NCI-H2196 (cell line): ENCODE data around the gene HSPA1A.

Experiments
- DNase-seq: peaks from one replicate; lab custom pipeline; 2025; ENCODE audit not compliant: unreplicated experiment; lab: John Stamatoyannopoulos, UW

The HSPA1A gene

DNA sequence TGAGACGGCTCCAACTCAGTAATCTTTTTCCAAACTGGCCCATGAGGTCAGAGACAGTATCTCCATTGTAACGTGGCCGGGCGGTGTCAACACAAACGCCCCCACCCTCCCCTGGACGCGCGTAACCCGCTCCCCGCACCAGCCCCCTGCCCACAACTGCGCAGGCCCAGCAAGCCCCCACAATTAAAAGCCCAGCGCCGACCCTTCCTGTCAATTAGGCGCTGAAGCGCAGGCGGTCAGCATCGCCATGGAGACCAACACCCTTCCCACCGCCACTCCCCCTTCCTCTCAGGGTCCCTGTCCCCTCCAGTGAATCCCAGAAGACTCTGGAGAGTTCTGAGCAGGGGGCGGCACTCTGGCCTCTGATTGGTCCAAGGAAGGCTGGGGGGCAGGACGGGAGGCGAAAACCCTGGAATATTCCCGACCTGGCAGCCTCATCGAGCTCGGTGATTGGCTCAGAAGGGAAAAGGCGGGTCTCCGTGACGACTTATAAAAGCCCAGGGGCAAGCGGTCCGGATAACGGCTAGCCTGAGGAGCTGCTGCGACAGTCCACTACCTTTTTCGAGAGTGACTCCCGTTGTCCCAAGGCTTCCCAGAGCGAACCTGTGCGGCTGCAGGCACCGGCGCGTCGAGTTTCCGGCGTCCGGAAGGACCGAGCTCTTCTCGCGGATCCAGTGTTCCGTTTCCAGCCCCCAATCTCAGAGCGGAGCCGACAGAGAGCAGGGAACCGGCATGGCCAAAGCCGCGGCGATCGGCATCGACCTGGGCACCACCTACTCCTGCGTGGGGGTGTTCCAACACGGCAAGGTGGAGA, at the start of gene HSPA1A, which contains the start of gene HSPA1L:
Gene HSPA1A (plus strand): TSS at position 519 of the 814 bp plus-strand sequence. CDS start 214 bp downstream, at position 733.
Gene HSPA1L (minus strand): TSS at position 259 of the 814 bp plus-strand sequence. CDS start 3,311 bp downstream, outside the sequence.
- peak; percentile 93 for DNase-seq

DNA sequence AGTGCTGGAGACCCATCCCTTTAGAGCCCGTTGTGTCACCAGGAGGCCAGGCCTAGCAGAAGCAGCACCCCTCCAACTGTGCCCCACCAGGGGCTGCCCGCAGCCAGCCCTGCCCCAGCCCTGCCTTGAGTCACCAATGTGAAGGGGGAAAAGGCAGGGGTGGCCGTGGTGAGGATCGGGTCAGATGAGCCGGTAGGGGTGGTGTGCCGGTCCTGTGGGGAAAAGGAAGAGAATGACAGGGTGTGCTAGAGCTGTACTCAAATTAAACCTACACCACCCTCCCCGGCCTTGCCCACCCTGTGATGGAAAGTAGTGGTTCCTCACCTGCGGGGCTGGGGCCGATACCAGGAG, 49.8 kb upstream of the HSPA1A start:
- DNase-seq: no peak

DNA sequence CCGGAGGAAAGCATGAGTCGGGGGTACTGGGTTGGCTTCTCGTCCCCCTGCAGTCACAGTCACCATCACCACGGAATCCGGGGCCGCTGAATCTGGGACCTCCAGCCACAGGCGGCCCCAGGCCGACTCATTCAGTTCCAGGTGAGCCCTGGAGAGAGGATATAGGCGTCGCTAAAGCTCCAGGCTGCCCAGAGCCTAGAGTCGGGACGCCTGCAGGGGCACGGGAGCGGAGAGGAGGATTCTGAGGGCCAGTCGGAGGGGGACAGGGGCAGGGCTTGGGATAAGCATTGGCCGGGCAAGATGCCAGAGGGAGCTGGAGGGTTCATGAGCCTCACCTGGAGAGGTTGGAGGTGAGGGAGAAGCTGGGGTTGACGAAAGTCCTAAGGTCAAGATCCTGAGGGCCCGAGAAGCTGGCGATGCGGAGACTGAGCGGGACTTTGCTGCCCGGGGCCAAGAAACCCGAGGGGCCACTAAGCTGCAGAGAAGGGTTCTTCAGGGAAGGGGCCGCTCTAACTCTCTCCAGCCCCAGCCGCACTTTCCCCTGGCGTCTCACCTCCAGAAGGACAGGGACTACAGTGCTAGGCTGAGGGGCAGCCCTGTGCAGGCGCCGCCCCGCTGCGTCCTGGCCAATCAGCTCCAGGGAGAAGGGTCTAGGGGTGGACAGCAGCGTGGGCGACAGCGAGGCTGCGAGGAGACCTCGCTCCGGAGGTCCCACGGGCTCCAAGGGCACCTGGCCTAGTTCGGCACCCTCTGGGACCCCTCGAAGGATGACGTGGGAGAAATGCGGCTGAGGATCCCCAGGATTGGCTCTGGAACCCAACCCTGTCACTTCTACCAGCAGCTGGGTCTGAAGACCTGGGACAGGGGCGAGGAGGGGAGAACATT, 49.2 kb upstream of the HSPA1A start:
- no peak for DNase-seq

DNA sequence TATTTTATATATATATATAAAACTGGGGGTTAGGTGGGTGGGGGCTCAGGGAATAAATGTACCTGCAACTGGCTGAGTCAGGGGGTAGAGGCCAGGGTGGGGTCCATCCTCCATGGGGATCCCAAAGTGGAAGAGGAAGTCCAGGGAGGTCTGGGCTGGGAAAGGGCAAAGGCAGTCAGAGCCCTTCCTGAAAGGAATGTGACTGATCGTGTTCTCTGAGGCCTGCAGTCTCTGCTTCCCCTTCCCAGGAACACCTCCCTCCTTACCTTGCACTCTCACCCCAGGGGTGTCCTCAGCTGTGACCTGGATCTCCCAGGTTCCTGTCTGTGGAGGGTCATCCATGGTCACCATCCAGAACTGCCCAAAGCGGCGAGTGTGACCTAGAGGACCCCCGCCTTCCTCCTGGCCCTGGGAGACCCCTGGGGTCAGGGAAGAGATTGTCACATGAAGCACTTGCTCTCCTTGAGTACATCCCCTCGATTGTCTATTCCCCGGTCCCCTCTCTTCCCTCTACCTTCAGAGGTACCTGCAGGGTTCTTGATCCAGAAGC, 48.2 kb upstream of the HSPA1A start:
- no peak for DNase-seq

DNA sequence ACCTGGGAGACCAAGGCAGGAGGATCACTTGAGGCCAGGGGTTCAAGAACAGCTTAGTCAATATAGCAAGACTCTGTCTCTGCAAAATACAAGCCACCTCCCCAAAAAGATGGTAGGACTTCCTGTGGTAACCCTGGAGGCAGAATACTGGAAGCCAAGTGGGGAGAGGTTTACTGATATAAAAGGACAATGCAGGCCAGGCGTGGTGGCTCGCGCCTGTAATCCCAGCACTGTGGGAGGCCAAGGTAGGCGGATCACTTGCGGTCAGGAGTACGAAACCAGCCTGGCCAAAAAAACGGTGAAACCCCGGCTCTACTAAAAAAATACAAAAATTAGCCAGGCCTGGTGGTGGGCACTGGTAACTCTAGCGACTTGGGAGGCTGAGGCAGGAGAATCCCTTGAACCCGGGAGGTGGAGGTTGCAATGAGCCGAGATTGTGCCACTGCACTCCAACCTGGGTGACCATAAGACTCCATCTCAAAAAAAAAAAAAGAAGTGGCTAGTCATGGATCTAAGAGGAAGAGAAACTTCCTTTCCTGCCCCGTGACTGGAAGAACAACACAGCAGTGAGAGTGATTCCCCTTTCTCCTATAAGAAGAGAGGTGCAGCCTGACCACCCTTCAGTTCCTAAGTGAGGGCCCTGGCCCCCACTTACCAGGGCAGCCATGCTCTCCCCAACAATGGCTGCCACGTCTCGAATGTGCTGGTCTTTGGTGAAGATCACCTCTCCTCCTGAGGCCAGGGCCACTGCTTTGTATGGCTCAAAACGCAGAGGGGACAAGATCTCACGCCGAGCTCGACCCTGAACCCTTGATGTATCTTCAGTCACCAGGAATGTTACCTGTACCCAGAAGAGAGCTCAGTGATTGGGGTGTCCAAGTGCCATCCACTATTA, 46.7 kb upstream of the HSPA1A start:
- DNase-seq: no peak

DNA sequence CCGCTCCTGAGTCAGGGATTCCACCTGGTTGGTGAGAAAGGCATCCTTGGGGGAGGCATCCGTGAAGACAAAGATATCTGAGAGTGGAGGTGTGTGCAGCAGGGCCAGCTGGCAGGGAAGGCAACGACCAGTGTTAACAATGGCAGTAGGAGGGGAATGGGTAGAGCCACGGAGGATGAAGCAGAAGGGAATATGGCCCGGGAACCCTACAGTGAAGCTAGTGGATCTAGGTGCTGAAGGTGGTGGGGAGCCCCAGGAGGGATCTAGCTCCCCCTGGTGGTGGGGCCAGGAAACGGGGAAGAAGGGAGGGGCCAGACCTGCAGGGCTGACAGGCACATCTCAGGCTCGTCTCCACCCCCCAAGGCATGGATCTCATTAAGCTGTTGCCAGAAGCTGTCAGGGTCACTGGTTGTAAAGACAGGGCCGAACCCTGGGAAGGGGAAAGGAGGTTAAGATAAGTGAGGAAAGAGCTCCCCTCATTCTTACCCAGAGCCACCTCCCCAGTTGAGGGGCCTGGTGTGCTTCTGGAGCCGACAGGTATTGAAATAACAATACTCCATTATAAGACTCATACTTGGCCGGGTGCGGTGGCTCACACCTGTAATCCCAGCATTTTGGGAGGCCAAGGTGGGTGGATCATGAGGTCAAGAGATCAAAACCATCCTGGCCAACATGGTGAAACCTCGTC, 45.5 kb upstream of the HSPA1A start:
- DNase-seq: peak; percentile 64

DNA sequence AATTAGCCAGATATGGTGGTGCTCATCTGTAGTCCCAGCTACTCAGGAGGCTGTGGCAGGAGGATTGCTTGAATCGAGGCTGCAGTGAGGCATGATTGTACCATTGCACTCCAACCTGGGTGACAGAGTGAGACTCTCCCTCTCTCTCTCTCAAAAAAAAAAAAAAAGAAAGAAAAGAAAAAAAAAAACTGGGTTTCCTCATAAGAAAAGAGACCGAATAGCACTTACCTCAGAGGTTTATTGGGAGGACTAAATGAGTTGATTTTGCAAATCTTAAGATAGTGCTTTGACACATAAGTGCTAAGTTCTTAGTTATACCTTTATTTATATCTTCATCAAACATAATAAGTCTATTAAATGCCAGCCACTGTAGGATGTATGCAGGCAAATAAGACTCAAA, 44.5 kb upstream of the HSPA1A start:
- no peak for DNase-seq

DNA sequence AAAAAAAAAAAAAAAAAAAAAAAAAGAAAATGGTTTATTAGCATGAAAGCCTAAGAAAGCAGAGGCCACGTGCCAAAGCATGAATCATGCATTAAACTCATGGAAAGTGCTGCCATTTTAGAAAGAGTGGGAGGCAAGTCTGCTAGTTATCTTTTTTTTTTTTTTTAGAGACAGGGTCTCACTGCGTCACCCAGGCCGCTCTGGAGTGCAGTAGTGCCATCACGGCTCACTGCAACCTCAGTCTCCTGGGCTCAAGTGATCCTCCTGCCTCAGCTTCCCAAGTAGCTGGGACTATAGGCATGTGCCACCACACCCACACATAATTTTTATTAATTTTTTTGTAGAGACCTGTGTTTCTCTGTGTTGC, 43.4 kb upstream of the HSPA1A start:
- DNase-seq: no peak

DNA sequence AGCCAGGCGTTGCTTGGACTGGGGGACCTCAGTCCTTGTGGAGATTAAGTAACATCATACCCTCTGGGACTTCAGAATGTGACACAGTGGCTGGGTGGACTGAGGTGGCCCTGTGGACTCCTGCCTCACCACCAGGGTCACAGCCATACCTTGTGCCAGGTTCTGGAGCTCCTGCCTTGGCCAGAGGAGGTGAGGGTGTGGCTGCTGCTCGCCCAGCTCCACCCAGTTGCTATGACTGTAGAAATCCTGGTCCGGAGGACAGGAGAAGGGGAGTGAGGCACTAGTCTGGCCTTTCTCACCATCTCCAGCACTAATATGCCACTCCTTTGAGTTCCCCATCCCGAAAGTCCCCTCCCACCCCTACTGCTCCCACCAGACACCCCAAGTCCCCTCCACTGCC, 40.2 kb upstream of the HSPA1A start:
- no peak for DNase-seq

DNA sequence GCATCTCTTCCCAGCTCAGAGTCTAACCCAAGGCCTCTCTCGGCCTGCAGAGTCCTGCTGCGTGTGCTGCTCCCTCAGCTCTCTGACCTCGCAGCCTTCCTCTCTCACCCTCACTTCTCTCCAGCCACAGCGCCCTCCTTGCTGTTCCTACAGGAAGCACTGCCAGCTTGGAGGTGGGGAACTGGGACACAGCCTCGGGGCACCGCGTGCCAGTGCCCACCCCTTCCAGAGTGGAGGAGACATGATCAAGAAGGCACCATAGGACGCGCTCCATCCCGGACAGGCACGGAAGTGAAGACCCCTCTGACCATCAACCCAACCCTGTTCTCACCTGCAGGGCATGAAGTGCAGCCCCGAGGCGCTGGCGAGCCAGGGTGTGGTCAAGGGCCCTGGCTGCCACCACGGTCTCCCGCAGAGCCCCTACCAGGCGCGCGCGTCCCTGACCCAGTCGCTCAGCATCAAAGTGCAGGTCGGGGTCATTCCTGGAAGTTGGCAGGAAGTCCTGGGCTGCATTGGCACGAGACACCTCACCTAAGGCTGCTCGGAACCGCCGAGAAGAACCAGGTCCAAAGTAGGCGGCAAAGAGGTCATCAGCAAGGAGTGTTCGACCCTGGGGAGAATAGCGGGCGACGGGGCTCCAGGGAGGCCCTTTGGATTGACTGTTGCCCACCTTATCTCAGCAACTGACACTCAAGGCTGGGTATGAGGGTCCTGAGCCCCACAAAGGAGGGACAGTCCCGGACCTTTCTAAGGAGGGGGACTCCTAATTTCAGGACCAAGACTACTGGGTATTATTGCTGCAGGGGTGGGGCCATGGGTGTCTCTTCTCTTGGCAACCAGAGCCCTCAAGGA, 39.5 kb upstream of the HSPA1A start:
- DNase-seq: no peak

DNA sequence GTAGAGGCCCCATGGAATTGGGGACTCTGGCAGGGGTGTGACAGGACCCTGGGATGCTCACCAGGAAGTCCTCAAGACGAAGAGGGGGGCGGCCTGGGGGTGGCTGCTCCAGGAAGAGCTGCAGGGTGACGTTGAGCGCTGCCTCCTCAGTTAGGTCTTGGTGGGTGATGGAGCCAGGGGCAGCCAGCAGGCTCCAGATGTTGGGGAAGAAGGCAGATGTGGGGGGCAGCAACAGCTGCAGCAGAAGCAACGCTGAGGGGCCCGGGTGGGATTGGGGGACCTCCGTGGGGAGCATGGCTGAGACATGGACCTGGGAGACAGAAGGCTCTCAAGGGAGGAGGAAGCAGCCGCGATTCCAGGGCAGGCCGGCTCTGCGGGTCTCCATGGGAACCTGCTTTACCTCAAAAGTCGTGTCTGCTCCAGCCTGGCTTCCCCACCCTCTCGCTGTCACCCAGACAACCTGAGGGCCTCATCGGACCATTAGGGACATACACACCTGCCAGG, 38.8 kb upstream of the HSPA1A start:
- peak; percentile 55 for DNase-seq

DNA sequence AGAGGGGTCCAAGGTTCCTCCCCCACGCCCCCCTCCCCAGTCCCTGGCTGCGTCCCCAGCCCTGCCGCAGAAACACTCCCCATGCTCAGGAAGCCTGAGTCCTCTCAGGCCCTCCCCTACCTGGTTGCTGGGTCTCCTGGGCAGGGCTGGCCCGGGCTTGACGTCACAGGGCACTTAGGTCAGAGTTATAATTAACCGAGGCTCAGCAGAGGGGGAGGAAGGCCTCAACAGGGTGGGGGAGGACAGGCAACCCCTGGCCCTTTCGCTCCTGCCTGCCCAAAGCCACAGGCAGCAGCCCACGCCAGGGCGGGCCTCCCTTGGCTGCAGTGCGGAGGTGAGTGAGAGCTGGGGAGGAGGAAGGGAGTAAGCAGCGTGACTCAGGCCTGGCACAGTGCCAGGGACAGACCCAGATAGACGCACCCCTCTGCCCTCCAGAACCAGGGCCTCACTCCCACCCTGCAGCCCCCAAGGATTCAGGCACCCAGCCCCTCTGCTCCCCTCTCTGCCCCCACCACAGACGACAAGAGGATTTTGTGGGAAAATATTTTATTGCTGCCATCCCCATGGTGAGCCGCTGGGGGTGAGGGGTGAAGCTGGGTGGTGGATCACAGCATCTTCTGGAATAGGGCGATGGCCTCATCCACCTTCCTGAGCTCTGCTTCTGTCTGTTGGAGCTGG, 38.2 kb upstream of the HSPA1A start, which contains the start of gene VWA7:
Gene VWA7 (minus strand): TSS at position 340 of the 678 bp plus-strand sequence. CDS start 549 bp downstream, outside the sequence.
- peak; percentile 70 for DNase-seq

DNA sequence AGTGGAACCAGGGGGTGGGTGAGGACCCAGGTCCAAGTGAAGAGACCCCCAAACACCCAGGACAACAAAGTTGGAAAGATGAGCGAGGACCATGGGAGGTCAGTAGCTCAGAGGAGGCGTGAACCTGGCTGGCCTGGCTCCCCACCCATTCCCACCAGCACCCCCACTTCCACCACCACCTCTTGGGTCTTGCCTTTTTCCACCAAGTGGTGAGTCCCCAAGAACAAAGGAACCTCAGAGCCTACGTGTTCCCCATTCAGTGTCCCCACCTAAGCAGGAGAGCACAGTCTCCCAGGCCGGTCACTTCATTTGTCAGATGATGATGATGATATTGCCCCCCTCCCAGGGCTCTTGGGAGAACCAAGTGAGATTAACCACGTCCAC, 37.7 kb upstream of the HSPA1A start:
- no peak for DNase-seq

DNA sequence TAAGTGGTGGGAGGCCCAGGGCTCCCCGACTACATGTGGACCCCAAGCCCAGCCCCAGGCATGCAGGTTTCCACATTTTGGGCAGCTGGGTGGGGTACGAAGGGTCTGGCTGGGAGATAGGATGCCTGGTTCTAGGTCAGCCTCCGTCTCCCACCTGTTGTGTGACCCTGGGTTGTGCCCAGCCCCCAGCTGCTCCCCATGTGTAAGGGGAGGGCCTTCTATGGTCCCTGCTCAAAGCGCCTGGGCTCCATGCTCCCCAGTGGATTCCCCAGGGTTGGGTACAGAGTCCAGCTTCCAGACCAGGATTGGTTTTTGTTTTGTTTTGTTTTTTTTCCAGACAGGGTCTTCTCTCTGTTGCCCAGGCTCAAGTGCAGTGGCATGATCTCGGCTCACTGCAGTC, 37.1 kb upstream of the HSPA1A start:
- no peak for DNase-seq

DNA sequence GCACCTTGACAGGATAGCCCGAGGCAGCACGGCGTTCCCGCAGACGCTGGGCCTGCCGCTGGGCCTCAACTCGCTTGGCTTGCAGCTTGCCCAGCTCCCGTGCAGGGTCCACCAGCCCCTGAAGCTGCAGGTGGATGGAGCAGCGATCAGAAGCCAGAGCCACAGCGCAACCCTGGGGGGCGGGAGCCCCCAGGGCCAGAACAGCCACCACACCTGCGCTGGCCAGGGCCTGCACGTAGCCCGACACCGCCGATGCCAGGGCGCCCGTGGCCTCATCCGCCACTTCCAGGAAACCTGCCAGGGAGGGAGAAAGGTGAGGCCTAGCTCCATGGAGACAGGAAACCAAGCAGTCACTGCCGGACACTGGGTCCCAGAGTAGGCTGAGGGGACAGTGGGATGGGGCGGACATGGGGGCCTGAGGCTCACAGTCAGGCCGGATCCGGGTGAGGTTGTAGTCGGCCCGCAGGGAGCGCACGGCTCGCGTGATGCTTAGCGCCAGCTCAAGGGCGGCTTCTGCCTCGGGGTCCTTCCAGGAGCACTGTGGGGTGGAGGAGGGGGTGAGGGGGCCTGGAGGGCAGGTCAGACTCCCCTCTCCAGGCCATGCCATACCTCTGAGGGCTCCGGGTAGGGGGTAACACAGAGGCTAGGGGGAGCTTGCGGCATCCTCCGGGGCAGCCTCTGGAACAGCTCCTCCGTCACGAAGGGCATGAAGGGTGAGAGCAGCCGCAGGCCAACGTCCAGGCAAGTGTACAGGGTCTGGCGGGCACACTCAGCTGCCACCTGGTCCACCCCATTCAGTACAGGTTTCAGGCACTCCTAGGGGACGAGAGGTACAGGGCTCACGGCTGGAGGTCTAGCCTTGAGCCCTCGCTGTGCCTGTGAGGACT, 36.1 kb upstream of the HSPA1A start:
- DNase-seq: no peak

DNA sequence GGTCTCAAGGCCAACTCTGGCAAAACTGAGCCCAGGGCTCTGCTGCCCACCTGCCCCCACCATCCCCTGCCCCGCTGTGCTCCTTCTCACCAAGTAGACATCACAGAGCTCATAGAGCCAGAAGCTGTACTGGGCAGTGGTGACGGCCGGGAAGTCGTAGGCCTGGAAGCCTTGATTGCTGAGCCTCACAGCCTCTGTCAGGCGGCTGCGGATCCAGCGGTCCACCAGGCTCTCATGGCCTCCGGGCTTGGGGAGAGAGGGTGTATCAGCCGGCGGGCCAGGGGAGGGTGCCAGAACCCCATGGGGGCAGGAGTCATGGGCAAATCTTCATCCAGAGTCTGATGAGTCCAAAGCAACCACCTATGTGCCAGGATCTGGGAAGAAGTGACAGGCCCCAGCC, 35.4 kb upstream of the HSPA1A start:
- DNase-seq: no peak

DNA sequence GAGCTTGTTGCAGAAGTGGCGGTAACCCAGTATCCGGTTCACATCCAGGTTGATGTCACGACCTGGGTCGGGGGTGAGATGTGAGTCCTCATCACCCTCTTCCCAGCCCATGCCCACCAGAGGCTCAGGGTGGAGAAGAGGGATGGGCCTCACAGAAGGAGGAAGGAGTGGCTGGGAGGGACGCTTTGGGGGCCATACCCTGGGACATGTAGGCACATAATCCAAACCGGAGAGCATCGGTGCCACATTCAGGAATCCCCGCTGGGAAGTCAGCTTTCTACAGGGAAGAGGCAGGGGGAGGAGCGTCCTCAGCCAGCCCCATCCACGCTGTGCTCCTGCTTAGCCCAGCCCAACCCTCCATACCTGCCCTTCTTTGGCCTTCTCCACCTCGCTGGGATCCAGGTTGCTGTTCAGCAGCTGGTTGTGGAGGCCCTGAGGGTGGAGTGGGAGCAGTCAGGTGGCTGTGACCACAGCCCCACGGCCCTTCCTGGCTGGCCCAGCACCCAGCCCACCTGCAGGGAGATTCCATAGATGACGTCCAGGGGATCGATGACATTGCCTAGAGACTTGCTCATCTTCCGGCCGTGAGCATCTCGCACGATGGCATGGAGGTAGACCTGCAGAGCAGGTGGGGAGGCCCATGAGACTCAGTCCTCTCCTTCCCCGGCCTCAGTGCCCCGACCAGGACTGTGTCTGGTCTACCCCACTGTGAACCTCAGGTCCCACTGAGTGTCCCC, 34.7 kb upstream of the HSPA1A start:
- no peak for DNase-seq
